GM23338 (cell line): ENCODE results near the gene PCDHGA6.

Source experiments
- CTCF ChIP-seq, 2 experiments: fragments of 200-600 bp in 1 of 2; sonication (generic) in 1 of 2; conservative IDR thresholded peaks; 2 replicates each; pipeline versions ENCODE4 v1.5.1 to v1.6.1; 2016 to 2017; ENCODE audit warnings: antibody characterized with exemption in 2 of 2, low read depth in 2 of 2, mild to moderate bottlenecking in 2 of 2, moderate library complexity in 1 of 2
- REST ChIP-seq: IDR thresholded peaks from one replicate; pipeline ENCODE4 v1.6.1; 2018; ENCODE audit warnings: antibody characterized with exemption; ENCODE audit not compliant: unreplicated experiment

GRCh38 chr5:141355641-141356040 is 18.1 kb upstream of the PCDHGA6 start:
- no peak for TF ChIP-seq CTCF (conservative IDR thresholded peaks at IDR 0.05; ENCODE audit: low read depth in 2 of 2)
- TF ChIP-seq REST = no peak
